NCI-H2029 (cell line): ENCODE measurements around the gene CACNA1I.

ENCODE experiments used
- DNase-seq: peaks from one replicate; lab custom pipeline; 2025; lab: John Stamatoyannopoulos, UW

CACNA1I gene

DNA sequence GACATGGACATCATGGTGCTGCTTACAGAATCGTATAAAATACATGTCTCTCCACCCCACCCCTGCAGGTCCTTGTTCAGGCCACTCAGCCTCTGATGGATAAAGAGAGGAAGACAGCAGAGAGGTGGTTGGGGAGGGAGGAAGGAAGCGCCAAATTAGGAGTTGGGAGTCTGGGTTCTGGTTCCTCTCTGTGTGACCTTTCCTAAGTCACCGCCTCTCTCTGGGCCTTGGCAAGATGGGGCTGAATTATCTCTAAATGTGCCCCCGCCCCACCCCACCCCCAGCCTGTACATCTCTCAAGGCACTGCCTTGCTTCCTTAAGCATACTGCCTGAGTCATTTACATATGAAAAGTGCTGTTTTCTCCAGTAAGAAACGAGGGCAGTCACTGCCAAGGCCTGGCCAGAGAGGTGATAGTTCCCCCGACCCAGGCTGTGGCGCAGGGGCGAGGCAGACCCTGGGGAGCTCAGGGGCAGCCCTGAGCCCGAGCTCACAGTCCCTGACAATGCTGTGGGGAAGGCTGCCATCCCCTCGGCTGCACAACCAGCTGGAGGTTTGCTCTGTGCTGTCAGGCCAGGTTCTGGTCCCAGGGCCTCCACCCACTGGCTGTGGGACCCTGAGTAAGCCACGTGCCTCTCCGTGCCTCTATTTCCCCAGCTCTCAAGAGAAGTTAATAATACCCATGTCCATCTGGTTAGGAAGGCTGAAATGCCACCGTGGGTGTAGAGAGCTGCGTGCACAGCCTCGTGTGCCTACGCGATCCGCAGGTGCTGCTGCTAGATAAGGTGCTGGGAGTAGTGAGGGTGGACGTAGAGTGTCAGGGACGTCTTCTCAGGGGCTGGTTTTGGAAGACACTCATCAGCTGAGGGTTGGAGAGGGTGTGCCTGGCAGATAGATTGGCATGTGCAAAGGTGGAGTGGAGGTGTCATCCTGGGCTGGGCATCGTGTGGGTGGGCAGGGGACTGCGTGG is 55.3 kb downstream of the CACNA1I start:
- no peak for DNase-seq

DNA sequence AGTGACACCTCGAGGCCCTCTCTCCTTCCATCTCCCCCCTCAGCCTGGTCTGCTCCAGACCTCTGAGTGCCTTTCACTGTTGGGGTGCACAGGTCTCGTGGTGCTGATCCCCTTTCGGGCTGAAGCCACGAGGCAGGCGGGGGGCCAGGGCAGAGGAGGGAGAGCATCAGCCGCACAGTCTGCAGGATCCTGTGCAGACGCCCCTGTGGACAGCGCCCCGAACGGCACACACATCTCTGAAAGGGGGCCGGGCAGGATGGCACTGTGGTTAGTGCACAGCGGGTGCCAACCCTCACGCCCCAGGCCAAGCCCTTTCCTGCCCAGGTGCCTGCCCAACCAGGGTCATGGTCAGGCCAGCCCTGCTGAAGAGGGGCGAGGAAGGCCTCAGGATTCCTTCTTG is 56.7 kb downstream of the CACNA1I start:
- DNase-seq: no peak

DNA sequence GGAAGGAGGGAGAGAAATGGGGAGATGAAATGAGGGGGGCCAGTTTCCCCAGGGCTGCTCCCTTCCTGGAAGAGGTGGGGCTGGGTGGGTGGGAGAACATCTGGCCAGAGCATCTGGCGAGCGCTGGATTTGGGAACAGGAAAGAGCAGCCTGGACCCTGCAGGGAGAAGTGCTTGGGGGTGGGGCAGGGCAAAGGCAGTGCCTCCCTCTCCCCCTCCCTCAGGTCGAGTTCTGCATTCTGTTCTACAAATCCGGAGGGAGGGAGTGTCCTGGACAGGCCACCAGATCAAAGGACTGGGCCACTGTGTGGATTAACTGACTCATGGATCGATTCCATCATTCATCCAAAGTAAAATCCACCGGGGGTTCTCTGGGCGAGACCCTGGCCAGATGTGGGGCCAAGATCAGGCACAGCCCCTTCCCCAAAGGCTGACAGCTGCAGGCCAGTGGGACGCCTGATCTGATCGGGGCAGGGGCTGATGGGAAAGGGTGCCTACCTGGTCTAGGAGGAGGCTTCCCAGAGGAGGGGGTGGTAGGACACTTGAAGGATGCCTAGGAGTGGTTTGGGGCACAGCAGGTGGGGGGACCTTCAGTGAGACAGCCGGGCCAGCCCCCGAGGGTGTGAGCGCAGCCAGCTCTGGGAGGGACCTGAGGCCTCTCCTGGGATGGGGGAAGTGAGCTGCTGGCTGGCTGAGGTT is 57.5 kb downstream of the CACNA1I start:
- no peak for DNase-seq

DNA sequence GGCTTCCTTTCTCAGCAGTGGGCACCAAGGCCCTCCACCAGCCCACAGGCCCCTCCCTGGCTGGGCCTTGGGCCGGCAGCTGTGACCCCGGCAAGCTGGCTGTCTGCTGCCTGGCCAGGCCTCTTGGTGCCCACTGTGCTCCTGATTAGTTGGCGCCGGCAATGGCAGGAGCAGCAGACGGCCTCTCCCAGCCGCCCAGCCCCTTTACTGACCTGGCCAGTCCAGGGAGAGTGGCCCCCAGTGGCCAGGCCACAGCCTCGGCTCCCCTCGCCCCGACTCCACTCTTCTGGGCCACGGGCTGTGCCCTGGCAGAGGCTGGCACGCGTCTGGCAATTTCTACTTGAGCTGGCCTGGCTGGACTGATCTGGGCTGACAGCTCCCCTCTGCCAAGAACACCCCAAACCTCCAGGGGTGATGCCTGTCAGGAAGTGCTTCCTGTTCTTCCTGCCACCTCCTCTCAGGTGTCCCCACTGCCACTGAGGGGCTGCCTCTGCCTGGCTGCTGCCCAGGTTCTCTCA is 58.1 kb downstream of the CACNA1I start:
- DNase-seq: no peak

DNA sequence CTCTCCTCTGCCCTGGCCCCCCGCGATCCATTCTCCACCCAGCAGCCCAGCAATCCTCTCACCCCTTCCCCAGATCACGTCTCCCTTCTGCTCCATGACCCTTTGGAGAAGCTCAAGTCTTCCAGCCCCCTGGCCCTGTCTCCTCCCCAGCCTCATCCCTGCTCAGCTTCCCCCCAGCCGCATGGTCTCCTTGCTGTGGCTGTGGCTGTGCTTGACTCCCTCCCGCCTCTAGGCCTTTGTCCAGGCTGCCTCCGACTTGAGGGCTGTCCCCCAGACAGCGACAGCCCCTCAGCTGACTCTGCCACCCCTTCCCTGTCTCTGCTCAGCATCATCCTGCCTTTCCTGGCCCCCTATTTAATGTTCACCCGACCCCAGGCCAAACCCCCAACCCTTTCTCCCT is 59.3 kb downstream of the CACNA1I start:
- DNase-seq: no peak

DNA sequence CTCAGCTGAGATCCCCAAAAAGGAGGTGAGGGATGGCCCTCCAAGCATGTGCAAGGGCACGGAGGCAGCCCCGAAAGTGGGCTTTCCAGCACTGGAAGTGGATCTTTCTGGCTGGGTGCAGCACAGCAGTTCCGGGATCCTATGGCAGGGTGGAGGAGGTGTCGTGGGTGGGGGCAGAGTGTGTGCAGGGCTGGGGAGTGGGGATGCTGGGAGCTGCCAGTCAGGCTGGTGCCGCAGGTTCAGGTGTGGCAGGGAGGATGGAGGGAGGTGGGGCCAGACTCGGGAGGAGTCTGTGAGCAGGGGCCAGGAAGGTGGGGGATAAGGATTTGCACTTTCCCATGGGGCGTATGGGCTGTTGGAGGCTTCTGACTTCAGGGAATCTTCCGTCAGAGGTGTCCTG is 60.2 kb downstream of the CACNA1I start:
- no peak for DNase-seq

DNA sequence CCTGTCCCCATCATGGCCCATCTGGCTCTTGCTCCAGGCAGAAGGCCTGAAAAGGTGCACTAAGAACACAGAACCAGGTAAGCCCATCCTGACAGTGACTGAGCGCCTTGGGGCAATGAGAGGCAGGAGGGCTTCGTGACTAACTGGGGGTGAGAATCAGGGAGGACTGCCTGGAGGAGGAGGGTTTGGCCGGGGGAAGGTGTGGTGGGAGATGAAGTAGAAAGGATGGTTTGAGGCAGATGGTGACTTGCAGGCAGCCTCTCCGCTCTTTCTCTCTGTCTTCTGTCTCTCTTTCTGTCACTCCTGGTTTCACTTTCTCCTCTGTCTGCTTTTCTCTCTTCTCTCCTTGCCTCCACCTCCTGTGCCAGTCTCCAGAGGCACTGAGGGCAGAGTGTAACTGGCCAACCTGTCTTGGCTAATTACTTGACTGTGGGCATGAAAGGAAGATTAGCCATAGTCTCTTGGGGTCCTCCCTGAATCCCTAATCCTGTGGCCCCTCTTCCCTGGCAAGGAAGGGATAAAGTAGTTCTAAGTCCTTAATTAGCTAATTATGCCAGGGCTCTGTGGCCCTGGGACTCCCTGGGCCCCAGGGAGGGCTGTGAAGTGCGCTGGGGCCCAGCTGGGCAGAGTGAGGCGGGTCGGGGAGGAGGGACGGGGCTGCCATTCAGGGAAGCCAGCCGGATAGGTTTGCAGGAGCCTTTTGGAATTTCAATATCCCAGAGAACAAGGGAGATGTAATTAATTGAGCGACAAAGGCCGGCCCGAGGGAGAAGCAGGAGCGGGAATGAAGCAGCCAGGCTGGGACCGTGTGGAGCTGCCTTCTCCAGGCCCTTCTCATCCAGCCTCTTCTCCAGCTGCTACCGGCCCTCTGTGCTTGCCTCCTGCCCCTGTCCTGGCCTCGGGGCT is 61.1 kb downstream of the CACNA1I start:
- DNase-seq: no peak

DNA sequence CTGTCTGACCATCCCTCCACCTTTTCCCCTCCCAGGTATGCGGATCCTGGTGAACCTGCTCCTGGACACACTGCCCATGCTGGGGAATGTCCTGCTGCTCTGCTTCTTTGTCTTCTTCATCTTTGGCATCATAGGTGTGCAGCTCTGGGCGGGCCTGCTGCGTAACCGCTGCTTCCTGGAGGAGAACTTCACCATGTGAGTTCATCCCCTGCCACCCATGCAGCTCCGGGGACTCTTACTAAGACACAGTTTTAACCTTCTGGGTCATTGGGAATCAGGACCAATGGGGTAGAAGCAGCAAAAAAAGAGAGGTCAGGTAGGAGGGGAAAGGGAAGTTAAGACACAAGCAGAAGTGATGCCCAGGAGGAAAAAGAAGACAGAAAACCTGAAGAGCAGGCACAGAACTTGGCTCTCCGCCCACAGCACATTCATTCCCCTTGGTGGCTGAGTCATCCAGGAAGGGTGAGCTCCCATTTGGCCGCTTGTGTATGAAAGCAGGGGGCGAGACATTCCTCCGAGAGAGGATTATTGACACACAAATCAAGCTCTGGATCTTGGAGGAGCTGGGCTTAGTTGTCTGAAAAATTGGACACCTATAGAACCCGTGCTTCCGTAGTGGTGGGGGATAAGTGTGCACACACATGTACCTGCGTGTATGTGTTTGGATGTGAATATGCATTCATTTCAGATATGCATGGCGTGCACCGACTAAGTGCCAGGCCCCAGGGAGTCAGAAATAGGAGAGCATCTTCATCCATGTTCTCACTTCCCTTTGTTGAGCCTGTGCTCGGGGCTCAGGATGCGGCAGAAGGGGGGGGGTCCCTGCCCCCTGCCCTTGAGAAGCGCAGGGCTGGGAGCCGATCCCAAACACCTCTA is 64.2 kb downstream of the CACNA1I start:
- DNase-seq: peak; percentile 69

DNA sequence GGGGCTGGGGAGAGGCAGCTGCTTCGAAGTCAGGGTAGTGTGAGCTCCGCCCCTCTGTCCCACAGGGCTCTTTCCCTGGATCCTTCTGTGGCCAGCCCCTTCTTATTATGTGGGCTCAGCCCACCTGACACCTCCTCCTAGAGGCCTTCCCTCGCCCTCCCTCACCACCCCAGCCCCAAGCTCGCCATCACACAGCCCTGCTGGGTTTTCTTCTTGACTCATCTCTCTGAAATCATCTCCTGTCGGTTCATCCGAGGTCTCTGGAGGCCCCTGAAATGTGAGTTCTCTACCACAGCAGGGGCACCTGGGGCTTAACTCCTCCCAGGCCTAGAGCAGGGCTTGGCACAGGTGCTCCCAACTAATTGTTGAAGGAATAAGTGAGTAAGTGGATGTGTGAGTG is 65.2 kb downstream of the CACNA1I start:
- no peak for DNase-seq

DNA sequence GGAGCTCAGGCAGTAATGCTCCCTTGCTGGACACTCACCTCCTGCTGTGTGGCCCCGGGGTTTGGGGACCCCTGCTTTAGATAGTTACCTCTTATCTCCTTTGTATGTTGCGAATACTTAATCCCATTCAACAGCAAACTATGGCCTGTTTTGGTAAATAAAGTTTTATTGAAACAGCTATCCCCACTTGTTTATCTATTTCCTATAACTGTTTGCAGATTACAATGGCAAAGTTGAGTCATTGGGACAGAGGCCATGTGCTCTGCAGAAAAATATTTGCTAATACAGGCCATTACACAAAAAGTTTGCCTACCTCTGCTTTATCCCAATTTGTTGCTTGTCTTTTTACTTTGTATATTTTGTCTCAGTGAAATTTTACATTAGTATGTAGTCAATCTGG is 68.4 kb downstream of the CACNA1I start:
- DNase-seq: no peak

DNA sequence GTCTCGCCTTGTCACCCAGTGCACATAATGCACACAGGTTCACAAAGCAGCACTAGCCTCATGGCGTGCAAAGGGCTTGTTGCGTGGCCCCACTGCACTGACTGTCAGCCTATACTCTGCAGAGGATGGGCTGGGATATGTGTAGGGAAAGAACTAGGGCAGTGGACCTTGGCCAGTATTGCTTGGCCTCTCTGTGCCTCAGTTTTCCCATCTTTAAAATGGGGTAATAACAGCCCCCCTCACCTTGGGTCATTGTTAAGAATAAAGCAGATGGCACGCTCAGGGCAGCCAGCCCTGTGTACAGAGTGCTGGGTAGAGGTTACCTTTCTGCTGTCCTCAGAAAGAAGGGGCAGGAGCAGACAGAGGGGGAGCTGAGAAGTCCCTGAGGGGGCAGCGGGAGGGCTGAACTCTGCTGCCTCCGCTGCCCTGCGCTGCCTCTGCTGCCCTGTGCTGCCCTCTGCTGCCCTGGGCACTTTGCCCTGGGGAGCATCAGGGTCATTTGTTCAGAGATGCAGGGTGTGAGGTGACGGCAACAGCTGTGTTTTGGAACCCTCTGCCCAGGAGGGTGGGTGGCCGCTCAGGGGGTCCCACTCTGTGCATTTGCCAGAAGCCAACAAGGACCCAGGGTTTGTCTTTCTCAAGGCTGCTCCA is 71.2 kb downstream of the CACNA1I start:
- DNase-seq: no peak

DNA sequence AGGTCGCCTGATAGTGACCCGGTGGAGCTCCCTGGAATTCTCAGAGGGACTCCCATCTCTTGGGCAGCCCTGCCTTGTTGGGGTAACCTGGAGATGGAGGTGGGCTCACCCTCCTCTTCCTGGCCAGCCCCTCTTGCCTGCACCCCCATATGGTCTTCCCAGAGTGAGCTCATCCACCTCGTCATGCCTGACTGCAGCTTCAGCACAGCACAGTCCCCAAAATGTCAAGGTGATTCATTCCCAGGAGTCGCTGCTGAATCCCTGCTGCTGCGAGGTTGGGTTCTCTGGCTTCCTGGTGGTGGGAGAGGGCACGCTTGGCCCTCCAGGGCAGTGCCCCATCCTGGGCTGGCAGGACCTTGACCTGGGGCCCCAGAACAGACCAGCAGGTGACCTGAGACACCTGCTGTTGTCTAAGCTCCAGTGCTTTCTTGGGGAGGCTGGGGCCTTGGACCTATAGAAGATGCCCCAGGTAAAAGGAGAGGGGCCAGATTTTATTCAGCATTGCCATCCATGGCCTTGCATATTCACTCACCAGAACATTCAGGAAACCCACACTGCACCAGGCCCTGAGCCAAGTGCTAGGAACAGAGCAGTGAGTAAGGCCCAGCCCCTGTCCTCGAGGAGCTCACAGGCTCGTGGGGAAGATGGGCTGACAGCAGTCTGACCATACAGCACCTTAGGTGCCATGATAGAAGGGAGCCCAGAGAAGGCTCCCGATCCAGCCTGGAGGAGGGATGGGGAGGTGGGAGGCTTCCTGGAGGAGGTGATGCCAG is 72.9 kb downstream of the CACNA1I start:
- no peak for DNase-seq

DNA sequence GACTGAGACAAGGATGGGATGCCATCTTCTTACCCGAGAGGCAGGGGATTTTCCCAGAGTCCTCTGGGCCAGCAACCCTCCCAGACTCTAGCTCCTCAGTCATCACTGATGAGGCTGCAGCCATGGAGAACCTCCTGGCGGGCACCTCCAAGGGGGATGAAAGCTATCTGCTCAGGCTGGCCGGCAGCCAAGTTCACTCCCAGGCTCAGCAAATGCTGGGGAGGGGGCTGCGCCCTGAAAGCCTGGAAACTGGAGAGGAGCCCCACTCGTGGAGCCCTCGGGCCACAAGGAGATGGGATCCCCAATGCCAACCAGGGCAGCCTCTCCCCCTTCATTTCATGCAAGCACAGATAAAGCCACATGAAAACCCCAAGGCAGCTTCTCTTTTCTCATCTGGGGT is 75.0 kb downstream of the CACNA1I start:
- DNase-seq: no peak

DNA sequence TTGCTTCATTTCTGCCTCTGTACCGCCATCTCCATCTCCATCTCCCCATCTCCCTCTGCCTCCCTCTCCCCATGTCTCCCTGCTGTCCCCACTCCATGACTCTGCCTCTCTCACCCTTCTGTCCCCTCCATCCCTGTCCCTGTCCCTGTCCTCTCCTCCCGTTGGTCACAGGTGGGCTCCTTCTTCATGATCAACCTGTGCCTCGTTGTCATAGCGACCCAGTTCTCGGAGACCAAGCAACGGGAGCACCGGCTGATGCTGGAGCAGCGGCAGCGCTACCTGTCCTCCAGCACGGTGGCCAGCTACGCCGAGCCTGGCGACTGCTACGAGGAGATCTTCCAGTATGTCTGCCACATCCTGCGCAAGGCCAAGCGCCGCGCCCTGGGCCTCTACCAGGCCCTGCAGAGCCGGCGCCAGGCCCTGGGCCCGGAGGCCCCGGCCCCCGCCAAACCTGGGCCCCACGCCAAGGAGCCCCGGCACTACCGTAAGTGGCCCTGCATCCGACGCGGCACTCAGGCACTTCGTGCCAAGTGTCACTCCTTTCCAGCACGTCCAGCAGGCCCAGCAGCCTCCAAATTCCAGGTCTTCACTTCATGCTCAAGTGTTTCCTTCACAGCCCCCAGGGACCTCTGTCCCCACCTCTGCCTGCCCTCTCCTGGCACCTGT is 76.0 kb downstream of the CACNA1I start:
- no peak for DNase-seq

DNA sequence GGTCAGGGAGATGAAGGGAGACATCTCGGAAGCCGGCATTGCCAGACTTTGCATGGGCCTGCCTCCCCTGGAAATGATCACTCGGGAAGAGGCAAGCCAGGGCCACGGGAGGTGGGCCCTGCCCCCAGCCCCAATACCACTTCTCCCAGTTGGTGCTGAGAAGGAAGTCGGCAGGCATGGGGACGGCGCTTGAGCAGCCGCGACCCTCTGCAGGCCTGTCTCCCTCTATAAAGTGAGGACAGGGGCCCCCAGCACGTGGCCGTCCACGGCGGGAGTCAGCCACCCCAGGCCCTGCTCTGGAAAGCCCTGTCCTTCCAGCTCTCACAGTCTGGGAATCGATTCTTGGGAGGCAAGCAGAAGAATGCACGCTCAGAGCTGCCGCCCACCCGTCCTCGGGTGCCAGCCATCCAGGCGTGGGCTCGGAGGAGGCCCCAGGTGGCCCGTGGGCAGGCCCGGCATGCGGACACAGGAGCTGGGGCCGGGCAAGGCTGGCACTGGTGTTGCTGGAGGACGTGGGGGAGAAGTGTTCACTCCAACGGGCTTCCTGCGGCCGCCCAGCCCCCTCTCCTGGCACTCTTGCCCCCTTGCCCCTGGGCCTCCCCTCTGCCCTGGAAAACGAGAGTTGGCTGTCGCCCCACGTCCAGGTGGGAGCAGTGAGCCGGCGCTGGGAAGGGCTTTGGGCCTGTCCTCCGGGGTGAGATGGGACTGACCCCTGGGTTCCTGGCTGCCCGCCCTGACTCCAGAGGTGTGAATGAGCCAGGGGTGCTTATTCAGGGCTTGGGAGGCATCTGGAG is 77.5 kb downstream of the CACNA1I start:
- no peak for DNase-seq

DNA sequence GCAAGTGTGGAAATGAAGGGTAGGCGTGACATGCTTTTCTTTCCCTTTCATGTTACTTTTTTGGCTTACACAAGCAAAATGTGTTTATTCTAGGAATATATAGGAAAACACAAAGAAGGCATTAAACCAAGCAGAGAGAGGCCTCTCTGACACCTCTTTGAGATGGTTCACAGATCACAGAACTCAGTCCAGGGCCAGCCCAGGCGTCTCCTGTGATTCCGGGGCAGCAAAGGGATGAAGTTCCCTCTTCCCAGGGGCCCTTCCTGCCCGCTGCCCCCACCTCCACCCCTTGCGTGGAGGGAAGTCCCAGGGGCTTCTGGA is 78.0 kb downstream of the CACNA1I start:
- DNase-seq: no peak

DNA sequence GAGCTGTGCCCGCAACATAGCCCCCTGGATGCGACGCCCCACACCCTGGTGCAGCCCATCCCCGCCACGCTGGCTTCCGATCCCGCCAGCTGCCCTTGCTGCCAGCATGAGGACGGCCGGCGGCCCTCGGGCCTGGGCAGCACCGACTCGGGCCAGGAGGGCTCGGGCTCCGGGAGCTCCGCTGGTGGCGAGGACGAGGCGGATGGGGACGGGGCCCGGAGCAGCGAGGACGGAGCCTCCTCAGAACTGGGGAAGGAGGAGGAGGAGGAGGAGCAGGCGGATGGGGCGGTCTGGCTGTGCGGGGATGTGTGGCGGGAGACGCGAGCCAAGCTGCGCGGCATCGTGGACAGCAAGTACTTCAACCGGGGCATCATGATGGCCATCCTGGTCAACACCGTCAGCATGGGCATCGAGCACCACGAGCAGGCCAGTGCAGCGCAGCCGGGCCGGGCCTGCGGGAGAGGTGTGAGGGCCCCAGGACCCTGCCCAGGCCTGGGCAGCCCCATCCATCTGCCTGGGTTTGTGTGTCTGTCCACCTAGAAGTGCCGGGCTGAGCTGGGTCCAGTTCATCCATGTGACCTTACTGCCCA is 79.0 kb downstream of the CACNA1I start:
- DNase-seq: no peak
